ENCODE measurements around the gene DYRK1A.

Gene DYRK1A

DNA sequence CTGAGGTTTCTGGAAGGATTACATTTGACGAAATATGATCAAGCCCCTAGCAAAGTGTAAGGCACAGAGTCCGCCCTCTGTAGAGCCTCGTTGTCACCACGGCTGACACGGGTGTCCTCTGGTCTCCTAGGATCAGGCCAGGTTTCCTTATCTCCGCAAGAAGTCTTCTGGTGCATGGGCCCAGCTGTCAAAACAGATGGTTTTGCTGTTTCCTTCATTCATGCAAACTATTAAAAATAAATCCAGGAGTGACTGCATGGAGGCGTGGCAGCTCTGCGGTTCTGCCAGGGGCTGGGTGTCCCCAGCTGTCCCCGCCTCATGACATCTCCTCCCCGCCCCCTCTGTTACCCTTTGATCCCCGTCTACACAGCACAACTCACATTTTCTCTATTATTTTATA lies 209.0 kb downstream of the DYRK1A start:
- DNase-seq: no peak

All from T1000 (cell line).